GM23338 (cell line): ENCODE measurements around the gene IL36A.

ENCODE experiments used
- CREB1 ChIP-seq: fragments of 250-450 bp; sonication (Bioruptor Pico); IDR thresholded peaks from 2 replicates; pipeline ENCODE4 v1.5.0; 2020; ENCODE audit warnings: low read depth, mild to moderate bottlenecking, moderate library complexity
- CTCF ChIP-seq, 2 experiments: fragments of 200-600 bp in 1 of 2; sonication (generic) in 1 of 2; conservative IDR thresholded peaks; 2 replicates each; pipeline versions ENCODE4 v1.5.1 to v1.6.1; 2016 to 2017; ENCODE audit warnings: antibody characterized with exemption in 2 of 2, low read depth in 2 of 2, mild to moderate bottlenecking in 2 of 2, moderate library complexity in 1 of 2
- EZH2 ChIP-seq: fragments of 200-600 bp; sonication (generic); IDR thresholded peaks from one replicate; pipeline ENCODE4 v1.8.0; 2017; ENCODE audit warnings: antibody characterized with exemption, mild to moderate bottlenecking, low read depth; ENCODE audit not compliant: unreplicated experiment
- EZH2phosphoT487 ChIP-seq: fragments of 200-600 bp; sonication (generic); IDR thresholded peaks from one replicate; pipeline ENCODE4 v1.8.1; 2018; ENCODE audit warnings: antibody characterized with exemption; ENCODE audit not compliant: unreplicated experiment
- POLR2AphosphoS5 ChIP-seq: IDR thresholded peaks from 2 replicates; pipeline ENCODE4 v1.6.1; 2016; ENCODE audit warnings: antibody characterized with exemption, low read depth
- REST ChIP-seq: IDR thresholded peaks from one replicate; pipeline ENCODE4 v1.6.1; 2018; ENCODE audit warnings: antibody characterized with exemption; ENCODE audit not compliant: unreplicated experiment

DNA sequence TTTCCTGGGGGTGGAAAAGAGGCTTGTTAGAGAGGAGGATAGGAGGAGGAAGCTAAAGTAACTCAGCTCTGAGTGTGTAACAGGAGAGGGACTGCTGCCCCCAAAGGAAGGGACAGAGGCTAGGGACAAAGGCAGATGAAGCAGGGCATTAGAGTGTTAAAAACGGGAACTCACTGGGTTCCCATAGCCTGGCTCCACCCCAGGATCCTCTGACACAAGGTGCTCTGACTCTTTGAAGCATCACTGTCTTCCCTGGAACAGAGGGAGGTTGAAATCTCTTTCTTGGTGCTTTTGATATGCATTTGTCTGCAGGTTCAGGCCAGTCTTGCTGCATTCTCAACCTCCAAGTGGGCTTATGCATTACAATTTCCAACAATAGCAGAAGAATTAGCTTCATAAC, 22.9 kb downstream of the IL36A start:
- TF ChIP-seq CTCF (conservative IDR thresholded peaks at IDR 0.05; ENCODE audit: low read depth in 2 of 2) (no peak), EZH2phosphoT487 (no peak), EZH2 (no peak), CREB1 (CRISPR knock-in tag) (no peak), REST (no peak), POLR2AphosphoS5 (no peak)
